Gastroesophageal sphincter (tissue), 4 donors: ENCODE measurements around the gene KIF16B. TPM values are rescaled to one million over a fixed set of nuclear protein-coding genes. Genes with fewer than 3 reads are reported as not detected.
"Not testable (repeated sequence)": the region's sequence is repeated elsewhere in the genome, so short reads cannot be mapped to it uniquely, and the experiment has no call there.

Source experiments
- ATAC-seq: fragments of 150-250 bp; one replicate; pipeline ENCODE4 v1.9.1; 2016; ENCODE audit warnings: mild to moderate bottlenecking, moderate library complexity
- H3K27ac ChIP-seq, 4 donors: fragments of 200-600 bp; sonication (generic) in 3 of 4; 1 replicate in 3 of 4; 2 replicates in 1 of 4; pipeline ENCODE4 v1.5.1; 2016 to 2019
- H3K27me3 ChIP-seq: fragments of 200-600 bp; sonication (generic); one replicate; pipeline ENCODE4 v1.5.1; 2019
- H3K36me3 ChIP-seq, 2 donors: fragments of 200-600 bp; sonication (generic); one replicate each; pipeline ENCODE4 v1.5.1; 2019; ENCODE audit warnings: control low read depth in 1 of 2
- H3K4me1 ChIP-seq, 3 donors: fragments of 200-600 bp; sonication (generic); 1 replicate in 2 of 3; 2 replicates in 1 of 3; pipeline ENCODE4 v1.5.1; 2016 to 2019; ENCODE audit warnings: control low read depth in 2 of 3
- H3K4me3 ChIP-seq, 2 donors: fragments of 200-600 bp; sonication (generic); one replicate each; pipeline ENCODE4 v1.5.1; 2019; ENCODE audit warnings: mild to moderate bottlenecking in 1 of 2, moderate library complexity in 1 of 2
- H3K9me3 ChIP-seq, 3 donors: fragments of 200-600 bp; sonication (generic); one replicate each; pipeline ENCODE4 v1.5.1; 2017 to 2019; ENCODE audit warnings: control low read depth in 2 of 3
- CTCF ChIP-seq, 4 experiments: fragments of 200-600 bp in 2 of 4; fragments of 450-650 bp in 2 of 4; sonication (generic) in 1 of 4; IDR thresholded peaks; one replicate each; pipeline ENCODE4 v1.5.1; 2017 to 2019; ENCODE audit warnings: antibody characterized with exemption in 4 of 4, mild to moderate bottlenecking in 2 of 4, moderate library complexity in 2 of 4
- EP300 ChIP-seq: sonication (generic); formaldehyde crosslinking; IDR thresholded peaks from one replicate; pipeline ENCODE4 v1.6.1; 2017; ENCODE audit warnings: antibody characterized with exemption, mild to moderate bottlenecking
- POLR2A ChIP-seq, 2 donors: fragments of 450-650 bp; IDR thresholded peaks; one replicate each; pipeline ENCODE4 v1.6.1; 2017; ENCODE audit warnings: antibody characterized with exemption in 2 of 2, mild to moderate bottlenecking in 2 of 2, moderate library complexity in 1 of 2
- POLR2AphosphoS5 ChIP-seq: sonication (generic); formaldehyde crosslinking; IDR thresholded peaks from one replicate; pipeline ENCODE4 v1.6.1; 2017; ENCODE audit warnings: antibody characterized with exemption
- WGBS, 2 donors: methylation state at CpG; one replicate each; pipeline ENCODE4 v1.1.5; 2018; ENCODE audit warnings: low coverage in 1 of 2; 5-methylcytosine and 5-hydroxymethylcytosine counted together
- total RNA-seq, 4 donors: library from RNA; depleted of rRNA; stranded (reverse); fragments of >200 nt; gene quantifications; one replicate each; pipeline ENCODE4 v1.1.0, GENCODE V29; 2016

The KIF16B gene
- total RNA-seq, 4 donors from 2014 or later = 15.9 to 26.6 (median 22.2) TPM

- no peaks in the 10 kb centered on the region for H3K27me3 ChIP-seq
- H3K4me3 ChIP-seq = no peak overlapping the region
- H3K9me3 ChIP-seq = no peaks in the 10 kb centered on the region
- TF ChIP-seq EP300 (no peak), POLR2A (IDR thresholded peaks at IDR 0.05) (no peak), CTCF (IDR thresholded peaks at IDR 0.05) (no peak), POLR2AphosphoS5 (no peak)
- H3K36me3 ChIP-seq = peaks cover 0 to 34% of the 10 kb centered on the region in 2 donors
- ATAC-seq = no peak
- WGBS, 2 donors = no CpG with 5 or more reads among the region's 5 CpGs
- no peaks in the 10 kb centered on the region for H3K4me1 ChIP-seq
- no peak overlapping the region for H3K27ac ChIP-seq
These were observed 53.1 kb downstream of the KIF16B start for GRCh38 chr20:16520154-16520553.

GRCh38 chr20:16519673-16520072, 53.6 kb downstream of the KIF16B start:
- H3K27ac ChIP-seq, H3K4me3 ChIP-seq, H3K4me1 ChIP-seq, H3K27me3 ChIP-seq, ATAC-seq, H3K9me3 ChIP-seq: not testable (repeated sequence)
- WGBS, 2 donors = 58 to 100% methylated on average over 2 to 5 of the region's 8 CpGs
- H3K36me3 ChIP-seq = peaks cover 0 to 29% of the 10 kb centered on the region in 2 donors

- Histone ChIP-seq H3K27me3 (no peaks in the 10 kb centered on the region), H3K27ac (no peak overlapping the region), H3K4me1 (no peaks in the 10 kb centered on the region), H3K36me3 (peaks cover 0 to 25% of the 10 kb centered on the region in 2 donors), H3K9me3 (no peaks in the 10 kb centered on the region), H3K4me3 (no peak overlapping the region)
- 82 to 91% methylated on average over 4 of the region's 4 CpGs for WGBS, 2 donors
- ATAC-seq = no peak
- TF ChIP-seq POLR2AphosphoS5 = no peak
- TF ChIP-seq POLR2A (IDR thresholded peaks at IDR 0.05) = no peak
- TF ChIP-seq CTCF (IDR thresholded peaks at IDR 0.05) = no peak
- no peak for TF ChIP-seq EP300
These were observed 54.5 kb downstream of the KIF16B start for GRCh38 chr20:16518784-16519084.

- 88 to 95% methylated on average over 6 to 7 of the region's 14 CpGs for WGBS, 2 donors
- no peaks in the 10 kb centered on the region for H3K27me3 ChIP-seq
- H3K4me1 ChIP-seq = no peaks in the 10 kb centered on the region
- H3K9me3 ChIP-seq = no peaks in the 10 kb centered on the region
- H3K4me3 ChIP-seq = no peak overlapping the region
- no peak overlapping the region for H3K27ac ChIP-seq
- peak; percentile 34 for ATAC-seq
- peaks cover 0 to 28% of the 10 kb centered on the region in 2 donors for H3K36me3 ChIP-seq
- TF ChIP-seq CTCF (IDR thresholded peaks at IDR 0.05) = peak; percentile 9 to 55 (median 26)
- TF ChIP-seq POLR2AphosphoS5 = no peak
These were observed 55.1 kb downstream of the KIF16B start for GRCh38 chr20:16517946-16518783.

- TF ChIP-seq POLR2A (IDR thresholded peaks at IDR 0.05) (no peak), CTCF (IDR thresholded peaks at IDR 0.05) (no peak), POLR2AphosphoS5 (no peak), EP300 (no peak)
- ATAC-seq = no peak
These were observed 56.5 kb downstream of the KIF16B start for GRCh38 chr20:16516794-16517193.

More at GRCh38 chr20:16516794-16517193, 56.5 kb downstream of the KIF16B start:
- H3K27ac ChIP-seq = no peak overlapping the region
- no peaks in the 10 kb centered on the region for H3K4me1 ChIP-seq
- WGBS, 2 donors = 100% methylated on average over 1 of the region's 1 CpG; no CpG with 5 or more reads in 1 of the 2 donors
- H3K9me3 ChIP-seq = no peaks in the 10 kb centered on the region
- H3K36me3 ChIP-seq = peaks cover 0 to 41% of the 10 kb centered on the region in 2 donors
- no peaks in the 10 kb centered on the region for H3K27me3 ChIP-seq
- no peak overlapping the region for H3K4me3 ChIP-seq
